MM.1S (cell line): Measurements from ENCODE around the gene PACRG.

Experiments
- DNase-seq: peaks from one replicate; pipeline ENCODE4 v3.0.0-alpha.2; 2015
- H2AFZ ChIP-seq: fragments of 300-600 bp; sonication (generic); 2 replicates; pipeline ENCODE4 v1.6.0; 2016; ENCODE audit warnings: antibody characterized with exemption, low read length
- H3F3A ChIP-seq: fragments of 300-600 bp; sonication (generic); 2 replicates; pipeline ENCODE4 v1.6.1; 2016; ENCODE audit warnings: mild to moderate bottlenecking, antibody characterized with exemption, low read length, moderate library complexity, mixed read lengths; ENCODE audit not compliant: insufficient read depth
- H3K27ac ChIP-seq: fragments of 300-600 bp; sonication (generic); 2 replicates; pipeline ENCODE4 v1.5.1; 2016; ENCODE audit warnings: mild to moderate bottlenecking, low read length
- H3K27me3 ChIP-seq: fragments of 300-600 bp; sonication (generic); replicated peaks from 2 replicates; pipeline ENCODE4 v1.6.0; 2016; ENCODE audit warnings: low read length; ENCODE audit not compliant: insufficient read depth
- H3K36me3 ChIP-seq: fragments of 300-600 bp; sonication (generic); replicated peaks from 2 replicates; pipeline ENCODE4 v1.6.1; 2016; ENCODE audit warnings: mild to moderate bottlenecking, low read length, mixed read lengths; ENCODE audit not compliant: insufficient read depth
- H3K4me1 ChIP-seq: fragments of 300-600 bp; sonication (generic); 2 replicates; pipeline ENCODE4 v1.6.1; 2016; ENCODE audit warnings: low read length, mixed read lengths
- H3K4me2 ChIP-seq: fragments of 300-600 bp; sonication (generic); 2 replicates; pipeline ENCODE4 v1.6.0; 2016; ENCODE audit warnings: low read depth, low read length
- H3K4me3 ChIP-seq: fragments of 300-600 bp; sonication (generic); 2 replicates; pipeline ENCODE4 v1.5.1; 2016; ENCODE audit warnings: low read length, mixed read lengths
- H3K79me2 ChIP-seq: fragments of 300-600 bp; sonication (generic); 2 replicates; pipeline ENCODE4 v1.6.1; 2016; ENCODE audit warnings: mixed run types, low read length, mixed read lengths
- H3K9ac ChIP-seq: fragments of 300-600 bp; sonication (generic); 2 replicates; pipeline ENCODE4 v1.6.1; 2016; ENCODE audit warnings: low read length, mixed read lengths
- H3K9me2 ChIP-seq: fragments of 300-600 bp; sonication (generic); replicated peaks from 2 replicates; pipeline ENCODE4 v1.6.1; 2016; ENCODE audit warnings: mild to moderate bottlenecking, low read length, mixed read lengths; ENCODE audit not compliant: insufficient read depth
- H3K9me3 ChIP-seq: fragments of 300-600 bp; sonication (generic); replicated peaks from 2 replicates; pipeline ENCODE4 v1.6.1; 2016; ENCODE audit warnings: mild to moderate bottlenecking, low read length, mixed read lengths; ENCODE audit not compliant: insufficient read depth
- H4K20me1 ChIP-seq: fragments of 300-600 bp; sonication (generic); 2 replicates; pipeline ENCODE4 v1.6.1; 2016; ENCODE audit warnings: mild to moderate bottlenecking, low read length, moderate library complexity, mixed read lengths; ENCODE audit not compliant: insufficient read depth
- EZH2 ChIP-seq: fragments of 300-600 bp; sonication (generic); optimal IDR thresholded peaks from 2 replicates; pipeline ENCODE3; 2017; ENCODE audit warnings: low read depth, mild to moderate bottlenecking, antibody characterized with exemption, low read length, mixed read lengths
- EZH2phosphoT487 ChIP-seq: fragments of 300-600 bp; sonication (generic); IDR thresholded peaks from 2 replicates; pipeline ENCODE4 v1.6.1; 2018; ENCODE audit warnings: antibody characterized with exemption, low read length
- TF ChIP-seq, protein P1 (sequence below): fragments of 300-600 bp; sonication (generic); IDR thresholded peaks from 2 replicates; pipeline ENCODE4 v1.5.1; 2016; ENCODE audit warnings: antibody characterized with exemption, low read length, mixed read lengths

Gene PACRG

DNA sequence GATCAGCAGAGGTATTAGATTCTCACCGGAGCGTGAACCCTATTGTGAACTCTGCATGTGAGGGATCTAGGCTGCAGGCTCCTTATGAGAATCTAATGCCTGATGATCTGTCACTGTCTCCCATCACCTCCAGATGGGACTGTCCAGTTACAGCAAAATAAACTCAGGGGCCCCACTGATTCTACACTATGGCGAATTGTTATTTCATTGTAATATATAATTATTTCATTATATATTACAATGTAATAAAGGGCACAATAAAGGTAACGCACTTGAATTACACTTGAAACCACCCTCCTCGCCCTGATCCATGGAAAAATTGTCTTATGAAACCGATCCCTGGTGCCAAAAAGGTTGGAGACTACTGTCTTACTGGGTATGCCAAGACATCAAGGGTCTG is 18.8 kb upstream of the PACRG start:
- H3K27ac ChIP-seq = no peak overlapping the region
- no peaks in the 10 kb centered on the region for H3K4me1 ChIP-seq
- no peaks in the 10 kb centered on the region for H3K27me3 ChIP-seq
- TF ChIP-seq EZH2 = no peak
- TF ChIP-seq, protein P1, sequence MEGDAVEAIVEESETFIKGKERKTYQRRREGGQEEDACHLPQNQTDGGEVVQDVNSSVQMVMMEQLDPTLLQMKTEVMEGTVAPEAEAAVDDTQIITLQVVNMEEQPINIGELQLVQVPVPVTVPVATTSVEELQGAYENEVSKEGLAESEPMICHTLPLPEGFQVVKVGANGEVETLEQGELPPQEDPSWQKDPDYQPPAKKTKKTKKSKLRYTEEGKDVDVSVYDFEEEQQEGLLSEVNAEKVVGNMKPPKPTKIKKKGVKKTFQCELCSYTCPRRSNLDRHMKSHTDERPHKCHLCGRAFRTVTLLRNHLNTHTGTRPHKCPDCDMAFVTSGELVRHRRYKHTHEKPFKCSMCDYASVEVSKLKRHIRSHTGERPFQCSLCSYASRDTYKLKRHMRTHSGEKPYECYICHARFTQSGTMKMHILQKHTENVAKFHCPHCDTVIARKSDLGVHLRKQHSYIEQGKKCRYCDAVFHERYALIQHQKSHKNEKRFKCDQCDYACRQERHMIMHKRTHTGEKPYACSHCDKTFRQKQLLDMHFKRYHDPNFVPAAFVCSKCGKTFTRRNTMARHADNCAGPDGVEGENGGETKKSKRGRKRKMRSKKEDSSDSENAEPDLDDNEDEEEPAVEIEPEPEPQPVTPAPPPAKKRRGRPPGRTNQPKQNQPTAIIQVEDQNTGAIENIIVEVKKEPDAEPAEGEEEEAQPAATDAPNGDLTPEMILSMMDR = no peak
- no peak for TF ChIP-seq EZH2phosphoT487
- no peaks in the 10 kb centered on the region for H3K36me3 ChIP-seq
- H3K4me2 ChIP-seq = no peak overlapping the region
- DNase-seq = peak; percentile 7
- H3F3A ChIP-seq = no peaks in the 10 kb centered on the region
- H2AFZ ChIP-seq = no peak overlapping the region
- no peak overlapping the region for H3K9ac ChIP-seq
- H3K4me3 ChIP-seq = no peak overlapping the region
- H3K79me2 ChIP-seq = no peaks in the 10 kb centered on the region
- no peaks in the 10 kb centered on the region for H4K20me1 ChIP-seq
- H3K9me3 ChIP-seq = no peaks in the 10 kb centered on the region
- no peaks in the 10 kb centered on the region for H3K9me2 ChIP-seq

DNA sequence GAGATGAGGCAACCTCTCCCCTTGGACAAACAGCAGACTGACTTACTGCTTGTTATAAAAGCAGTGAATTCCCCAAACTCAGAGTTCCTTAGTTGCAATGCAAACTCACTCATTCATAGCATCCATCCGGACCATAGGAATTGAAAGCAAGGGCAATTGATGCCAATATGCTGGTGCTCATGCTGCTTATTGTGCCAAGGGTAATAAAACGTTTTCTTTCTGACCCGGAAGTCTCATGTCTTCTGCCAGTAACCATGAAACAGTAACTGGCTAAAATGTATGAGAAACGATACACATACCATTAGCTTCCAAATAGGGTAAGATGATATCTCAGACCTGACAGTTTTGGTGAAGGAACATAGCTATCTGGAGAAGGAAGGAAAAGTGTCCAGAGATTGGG is 18.3 kb upstream of the PACRG start:
- H4K20me1 ChIP-seq = no peaks in the 10 kb centered on the region
- no peaks in the 10 kb centered on the region for H3K36me3 ChIP-seq
- H3K4me3 ChIP-seq = no peak overlapping the region
- H3K9ac ChIP-seq = no peak overlapping the region
- H2AFZ ChIP-seq = no peak overlapping the region
- no peak overlapping the region for H3K27ac ChIP-seq
- no peak overlapping the region for H3K4me2 ChIP-seq
- DNase-seq = no peak
- no peaks in the 10 kb centered on the region for H3K9me2 ChIP-seq
- no peaks in the 10 kb centered on the region for H3K27me3 ChIP-seq
- H3K4me1 ChIP-seq = no peaks in the 10 kb centered on the region
- H3K9me3 ChIP-seq = no peaks in the 10 kb centered on the region
- TF ChIP-seq EZH2 = no peak
- TF ChIP-seq EZH2phosphoT487 = no peak
- TF ChIP-seq, protein P1 = no peak
- no peaks in the 10 kb centered on the region for H3F3A ChIP-seq
- H3K79me2 ChIP-seq = no peaks in the 10 kb centered on the region

DNA sequence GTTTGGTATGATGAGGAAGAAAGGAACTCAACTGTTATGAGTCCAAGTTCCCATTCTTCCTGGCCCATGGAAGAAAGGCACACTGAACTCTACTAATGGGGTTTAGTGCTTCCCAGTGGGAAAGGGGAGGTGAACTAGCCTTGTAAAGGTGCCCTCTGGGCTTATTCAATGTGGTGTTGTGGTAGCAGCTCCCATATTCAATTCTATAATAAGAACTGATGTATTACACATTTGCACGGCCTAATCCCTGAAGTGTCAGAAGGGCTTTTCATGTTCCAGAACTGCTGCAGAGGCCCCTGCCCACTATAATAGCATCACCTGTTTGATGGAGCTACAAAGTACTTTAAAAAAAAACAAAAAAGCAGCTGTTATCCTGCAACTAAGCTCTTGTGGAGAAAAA is 17.4 kb upstream of the PACRG start:
- no peak for DNase-seq
- H3K79me2 ChIP-seq = no peaks in the 10 kb centered on the region
- no peak overlapping the region for H3K27ac ChIP-seq
- H3F3A ChIP-seq = no peaks in the 10 kb centered on the region
- H3K4me1 ChIP-seq = no peaks in the 10 kb centered on the region
- H3K4me3 ChIP-seq = no peak overlapping the region
- H3K4me2 ChIP-seq = no peak overlapping the region
- H3K27me3 ChIP-seq = no peaks in the 10 kb centered on the region
- no peaks in the 10 kb centered on the region for H3K36me3 ChIP-seq
- TF ChIP-seq, protein P1 = no peak
- TF ChIP-seq EZH2phosphoT487 = no peak
- no peak overlapping the region for H2AFZ ChIP-seq
- no peaks in the 10 kb centered on the region for H3K9me2 ChIP-seq
- no peaks in the 10 kb centered on the region for H4K20me1 ChIP-seq
- H3K9ac ChIP-seq = no peak overlapping the region
- H3K9me3 ChIP-seq = no peaks in the 10 kb centered on the region

DNA sequence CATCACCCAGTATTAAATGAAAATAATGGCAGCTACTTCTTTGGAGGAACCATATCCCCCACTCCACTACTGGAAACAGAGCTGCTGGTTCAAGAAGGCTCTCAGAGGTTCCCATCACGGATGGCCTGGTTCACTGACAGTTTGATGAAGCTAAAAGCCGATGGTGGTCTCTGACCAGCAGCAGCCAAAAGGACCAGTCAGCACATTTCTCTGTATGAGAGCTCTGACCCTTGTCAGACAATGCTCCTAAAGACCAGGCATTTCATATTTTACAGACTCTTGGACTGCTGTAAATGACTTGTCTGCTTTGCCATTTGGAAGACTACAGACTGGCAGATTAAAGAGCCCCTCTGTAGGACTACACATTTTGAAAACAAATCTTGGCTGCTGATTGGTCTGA is 16.8 kb upstream of the PACRG start:
- Histone ChIP-seq H3K9me3 (no peaks in the 10 kb centered on the region), H3K27me3 (no peaks in the 10 kb centered on the region), H3K79me2 (no peaks in the 10 kb centered on the region), H3K9me2 (no peaks in the 10 kb centered on the region), H3K4me3 (no peak overlapping the region), H3F3A (no peaks in the 10 kb centered on the region), H3K4me1 (no peaks in the 10 kb centered on the region), H3K9ac (no peak overlapping the region), H4K20me1 (no peaks in the 10 kb centered on the region), H2AFZ (no peak overlapping the region), H3K27ac (no peak overlapping the region), H3K36me3 (no peaks in the 10 kb centered on the region), H3K4me2 (no peak overlapping the region)
- TF ChIP-seq, protein P1 = no peak
- no peak for TF ChIP-seq EZH2phosphoT487
- TF ChIP-seq EZH2 = no peak
- no peak for DNase-seq
